AG09309 (cell line): Measurements from ENCODE around the gene PLK2.

Experiments used
- DNase-seq: peaks from one replicate; pipeline ENCODE4 v3.0.0-alpha.2; 2010; ENCODE audit warnings: low read depth
- H3K4me3 ChIP-seq: 2 replicates; pipeline ENCODE4 v1.5.1; 2011; ENCODE audit warnings: mild to moderate bottlenecking, low read depth, low read length, moderate library complexity; ENCODE audit not compliant: control insufficient read depth
- CTCF ChIP-seq: IDR thresholded peaks from 2 replicates; pipeline ENCODE4 v1.5.1; 2011; ENCODE audit warnings: mild to moderate bottlenecking, low read depth, low read length, inconsistent platforms; ENCODE audit not compliant: insufficient read depth, control insufficient read depth; ENCODE audit errors: missing control alignments

The PLK2 gene

GRCh38 chr5:58462623-58463230, 2.8 kb upstream of the PLK2 start:
- DNase-seq: no peak
- H3K4me3 ChIP-seq: no peak overlapping the region
- peak; percentile 35 for TF ChIP-seq CTCF

GRCh38 chr5:58462154-58462553, 2.3 kb upstream of the PLK2 start:
- no peak overlapping the region for H3K4me3 ChIP-seq
- no peak for DNase-seq
- no peak for TF ChIP-seq CTCF

- peak overlapping the region; percentile 93 for H3K4me3 ChIP-seq
- no peak for DNase-seq
- TF ChIP-seq CTCF: peak; percentile 81
These were observed 923 bp upstream of the PLK2 start for GRCh38 chr5:58460732-58461286.

- TF ChIP-seq CTCF: peak; percentile 10
- DNase-seq: no peak
- peak overlapping the region; percentile 93 for H3K4me3 ChIP-seq
These were observed 512 bp downstream of the PLK2 start for GRCh38 chr5:58459146-58460001.

GRCh38 chr5:58458743-58459145, 1.1 kb downstream of the PLK2 start:
- no peak for DNase-seq
- no peak for TF ChIP-seq CTCF
- H3K4me3 ChIP-seq: peak overlapping the region; percentile 93

- H3K4me3 ChIP-seq: peak overlapping the region; percentile 93
- TF ChIP-seq CTCF: no peak
- no peak for DNase-seq
These were observed 1.6 kb downstream of the PLK2 start for GRCh38 chr5:58458141-58458742.
